Endothelial cell of umbilical vein (primary cell): ENCODE data around the gene PTK6. TPM values are rescaled to one million over a fixed set of nuclear protein-coding genes. Genes with fewer than 3 reads are reported as not detected.

ENCODE experiments used
- BruUV-seq: library from RNA; stranded (reverse); fragments of 400-500 nt; replicated peaks from 2 replicates; lab custom pipeline; 2021; lab: Mats Ljungman, UMichigan
- CTCF ChIA-PET: fragments of 300-600, 350-600 bp; sonication (Branson Sonifier 250); formaldehyde crosslinking; loops from one replicate; lab custom pipeline; 2021; ENCODE audit warnings: antibody characterized with exemption, inconsistent platforms; lab: Charles Lee
- POLR2A ChIA-PET: fragments of 300-600, 350-600 bp; sonication (Branson Sonifier 250); formaldehyde crosslinking; loops from one replicate; lab custom pipeline; 2021; ENCODE audit warnings: antibody characterized with exemption, inconsistent platforms; lab: Charles Lee
- DNase-seq: peaks from one replicate; pipeline ENCODE4 v3.0.0-alpha.2; 2011; ENCODE audit warnings: low read depth, low spot score
- FAIRE-seq: peaks from 2 replicates; lab custom pipeline; 2011; peaks lifted over from hg19 to GRCh38; lab: Jason Lieb, UNC
- H2AFZ ChIP-seq: 2 replicates; pipeline ENCODE4 v1.6.0; 2012; ENCODE audit warnings: low read depth, low read length, control low read depth, inconsistent platforms
- H3K27ac ChIP-seq: 2 replicates; pipeline ENCODE4 v1.5.1; 2011; ENCODE audit warnings: low read depth, mild to moderate bottlenecking, control low read depth, low read length, moderate library complexity; ENCODE audit not compliant: insufficient read depth
- H3K27me3 ChIP-seq, 2 experiments: 2 replicates each; pipeline versions ENCODE4 v1.6.0 to v1.6.1; 2011; ENCODE audit warnings: low read length in 2 of 2, mixed read lengths in 1 of 2; ENCODE audit not compliant: control insufficient read depth in 2 of 2, insufficient read depth in 2 of 2
- H3K36me3 ChIP-seq, 2 experiments: 2 replicates in 1 of 2; 3 replicates in 1 of 2; pipeline ENCODE4 v1.5.1; 2011; ENCODE audit warnings: low read length in 2 of 2, mild to moderate bottlenecking in 1 of 2, moderate library complexity in 1 of 2; ENCODE audit not compliant: control insufficient read depth in 2 of 2, insufficient read depth in 2 of 2; ENCODE audit errors: extremely low read depth in 1 of 2
- H3K4me1 ChIP-seq: 3 replicates; pipeline ENCODE4 v1.5.1; 2011; ENCODE audit warnings: mild to moderate bottlenecking, low read length; ENCODE audit not compliant: control insufficient read depth, insufficient read depth; ENCODE audit errors: extremely low read depth
- H3K4me2 ChIP-seq: 2 replicates; pipeline ENCODE4 v1.6.1; 2011; ENCODE audit warnings: low read length, control low read depth, mixed read lengths; ENCODE audit not compliant: insufficient read depth
- H3K4me3 ChIP-seq, 3 experiments: fragments of 200-600 bp in 1 of 3; sonication (generic), shearing (Covaris generic) in 1 of 3; replicated peaks in 1 of 3; 2 replicates each; pipeline ENCODE4 v1.5.1; 2011 to 2016; ENCODE audit warnings: control low read depth in 3 of 3, low read length in 3 of 3, mild to moderate bottlenecking in 2 of 3, inconsistent platforms in 1 of 3, low read depth in 1 of 3, moderate library complexity in 1 of 3; ENCODE audit not compliant: insufficient read depth in 1 of 3
- H3K79me2 ChIP-seq: 2 replicates; pipeline ENCODE4 v1.6.0; 2012; ENCODE audit warnings: low read length, inconsistent platforms; ENCODE audit not compliant: control insufficient read depth, insufficient read depth
- H3K9ac ChIP-seq: replicated peaks from 2 replicates; pipeline ENCODE3; 2011; ENCODE audit warnings: low read length, control low read depth; ENCODE audit not compliant: insufficient read depth; ENCODE audit errors: extremely low read depth
- H3K9me1 ChIP-seq: replicated peaks from 3 replicates; pipeline ENCODE4 v1.6.0; 2011; ENCODE audit warnings: mild to moderate bottlenecking, low read length; ENCODE audit not compliant: control insufficient read depth, insufficient read depth; ENCODE audit errors: extremely low read depth
- H3K9me3 ChIP-seq: replicated peaks from 2 replicates; pipeline ENCODE4 v1.5.1; 2012; ENCODE audit warnings: low read length, inconsistent platforms; ENCODE audit not compliant: control insufficient read depth, insufficient read depth
- H4K20me1 ChIP-seq: replicated peaks from 2 replicates; pipeline ENCODE3; 2011; ENCODE audit warnings: mild to moderate bottlenecking, low read length; ENCODE audit not compliant: control insufficient read depth, insufficient read depth; ENCODE audit errors: extremely low read depth
- CTCF ChIP-seq, 2 donors: IDR thresholded peaks; 1 replicate in 1 of 2; 2 replicates in 1 of 2; pipeline ENCODE4 v1.5.1; 2011; ENCODE audit warnings: low read length in 2 of 2, mild to moderate bottlenecking in 2 of 2, moderate library complexity in 2 of 2, control low read depth in 1 of 2, inconsistent platforms in 1 of 2, low read depth in 1 of 2; ENCODE audit not compliant: insufficient read depth in 1 of 2; ENCODE audit errors: extremely low read depth in 1 of 2
- EZH2 ChIP-seq: IDR thresholded peaks from 2 replicates; pipeline ENCODE4 v1.6.1; 2012; ENCODE audit warnings: borderline replicate concordance, low read depth, mild to moderate bottlenecking, moderate library complexity, low read length, inconsistent platforms; ENCODE audit not compliant: severe bottlenecking
- FOS ChIP-seq: IDR thresholded peaks from 2 replicates; pipeline ENCODE4 v1.6.1; 2011; ENCODE audit warnings: mild to moderate bottlenecking, low read length, moderate library complexity, borderline replicate concordance; ENCODE audit not compliant: insufficient read depth
- GATA2 ChIP-seq: IDR thresholded peaks from 2 replicates; pipeline ENCODE4 v1.7.0; 2011; ENCODE audit warnings: low read depth, mild to moderate bottlenecking, moderate library complexity, mixed read lengths, low read length; ENCODE audit not compliant: insufficient read length, insufficient read depth
- JUN ChIP-seq: IDR thresholded peaks from 2 replicates; pipeline ENCODE4 v1.6.1; 2011; ENCODE audit warnings: borderline replicate concordance, low read depth; ENCODE audit not compliant: insufficient read length, insufficient read depth
- MAX ChIP-seq: IDR thresholded peaks from 2 replicates; pipeline ENCODE4 v1.6.1; 2011; ENCODE audit not compliant: insufficient read depth, insufficient read length
- MYC ChIP-seq: IDR thresholded peaks from one replicate; pipeline ENCODE4 v1.6.1; 2011; ENCODE audit warnings: mild to moderate bottlenecking, low read depth, low read length
- POLR2A ChIP-seq: IDR thresholded peaks from 2 replicates; pipeline ENCODE4 v1.6.1; 2012; ENCODE audit warnings: low read depth, mild to moderate bottlenecking, control low read depth, low read length
- POLR2AphosphoS5 ChIP-seq: IDR thresholded peaks from 2 replicates; pipeline ENCODE4 v1.6.1; 2012; ENCODE audit warnings: low read depth, mild to moderate bottlenecking, control low read depth, low read length, moderate library complexity; ENCODE audit not compliant: insufficient read depth
- dilution Hi-C: fragments of 300-500 bp; cut with MboI; formaldehyde crosslinking; loops from one replicate; pipeline ENCODE4 v1.15.0; 2019; ENCODE audit warnings: low sequenced_read_pairs; ENCODE audit not compliant: extremely low pct_ligation_motif_present
- intact Hi-C: fragments of 100-400 bp; cut with micrococcal nuclease; formaldehyde crosslinking; loops from one replicate; pipeline ENCODE4 v1.10.0; 2022
- polyA plus RNA-seq, 4 experiments: library from polyadenylated mRNA; depleted of rRNA in 3 of 4; stranded (reverse) in 3 of 4; unstranded in 1 of 4; fragments of >200 nt; gene quantifications; 2 replicates each; pipeline versions ENCODE4 v1.2.1 to v1.2.3, GENCODE V29; 2011 to 2012; ENCODE audit warnings: missing spikeins in 1 of 4
- total RNA-seq: library from RNA; stranded (reverse); gene quantifications from 2 replicates; pipeline ENCODE4 v1.2.3, GENCODE V29; 2021

The PTK6 gene
- total and polyA plus RNA-seq, 2 donors (not counting 3 experiments of a cell fraction or from before 2014, with no cell fraction given) = 0.18 TPM; not detected in 1

GRCh38 chr20:63531686-63532448, 5.3 kb downstream of the PTK6 start:
- no peak for DNase-seq
- H3K27me3 ChIP-seq = no peaks in the 10 kb centered on the region
- no peak overlapping the region for H3K9ac ChIP-seq
- H3K27ac ChIP-seq = no peak overlapping the region
- TF ChIP-seq CTCF (IDR thresholded peaks at IDR 0.05; ENCODE audit: extremely low read depth in 1 of 2, insufficient read depth in 1 of 2, low read depth in 1 of 2, low read length in 2 of 2) (no peak), GATA2 (no peak), JUN (no peak), POLR2AphosphoS5 (no peak), EZH2 (no peak), POLR2A (no peak), MYC (no peak), MAX (no peak), FOS (no peak)
- intact Hi-C loops = no loop called here
- no TSS peak for BruUV-seq
- H3K9me3 ChIP-seq = no peaks in the 10 kb centered on the region
- no peaks in the 10 kb centered on the region for H4K20me1 ChIP-seq
- H3K4me3 ChIP-seq = no peak overlapping the region
- no peak overlapping the region for H2AFZ ChIP-seq
- no peaks in the 10 kb centered on the region for H3K79me2 ChIP-seq
- POLR2A ChIA-PET = interaction anchor here (0.7 kb wide), 1 partner anchor 9 kb away, joined by 4 read pairs; no protein-coding TSS in a partner anchor
- CTCF ChIA-PET = no interaction called here
- no peaks in the 10 kb centered on the region for H3K4me1 ChIP-seq
- dilution Hi-C loops = no loop called here
- H3K9me1 ChIP-seq = no peaks in the 10 kb centered on the region
- no peaks in the 10 kb centered on the region for H3K36me3 ChIP-seq
- no peak for FAIRE-seq
- H3K4me2 ChIP-seq = no peak overlapping the region
